ENCODE data around the gene DNER. TPM values are rescaled to one million over a fixed set of nuclear protein-coding genes. Genes with fewer than 3 reads are reported as not detected.

DNER gene
- total RNA-seq, 2 donors from 2014 or later: 0.11 to 0.18 TPM

DNA sequence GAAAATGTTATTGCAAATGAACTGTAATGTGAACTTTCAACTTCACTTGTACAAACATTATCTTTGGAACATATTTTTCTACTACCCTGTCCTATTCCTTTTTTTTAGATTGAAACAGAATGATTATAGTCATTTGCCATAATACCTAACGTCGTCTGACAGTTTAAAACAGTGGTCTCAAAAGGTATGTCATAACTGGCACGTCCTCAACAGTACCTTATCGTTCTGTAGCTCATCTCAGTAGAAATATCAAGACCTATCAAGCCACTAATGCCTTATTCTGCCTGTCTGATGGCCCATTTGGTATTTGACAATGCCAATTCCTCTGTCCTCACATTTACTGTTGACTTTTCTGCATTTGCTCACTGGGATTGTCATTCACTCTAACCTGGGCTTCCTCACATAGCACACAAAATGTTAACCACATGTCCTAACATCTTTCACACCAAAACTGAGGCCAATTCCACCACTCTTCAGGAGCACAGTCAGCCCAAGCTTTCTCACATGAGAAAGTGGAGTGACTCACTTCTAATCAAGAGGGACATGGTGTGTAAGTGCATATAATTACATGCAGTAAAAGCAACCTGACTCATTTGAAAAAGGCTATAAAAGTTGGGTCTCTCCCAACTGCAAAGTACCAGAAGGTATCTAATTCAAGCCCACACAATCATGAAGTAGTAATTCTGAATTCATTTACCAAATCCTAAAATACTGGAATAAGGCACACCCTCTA is 34.8 kb downstream of the DNER start:
- H3K27me3 Mint-ChIP-seq (ENCODE audit: insufficient read depth): peaks cover 6% of the 10 kb centered on the region
- H3K4me3 Mint-ChIP-seq: no peak overlapping the region

DNA sequence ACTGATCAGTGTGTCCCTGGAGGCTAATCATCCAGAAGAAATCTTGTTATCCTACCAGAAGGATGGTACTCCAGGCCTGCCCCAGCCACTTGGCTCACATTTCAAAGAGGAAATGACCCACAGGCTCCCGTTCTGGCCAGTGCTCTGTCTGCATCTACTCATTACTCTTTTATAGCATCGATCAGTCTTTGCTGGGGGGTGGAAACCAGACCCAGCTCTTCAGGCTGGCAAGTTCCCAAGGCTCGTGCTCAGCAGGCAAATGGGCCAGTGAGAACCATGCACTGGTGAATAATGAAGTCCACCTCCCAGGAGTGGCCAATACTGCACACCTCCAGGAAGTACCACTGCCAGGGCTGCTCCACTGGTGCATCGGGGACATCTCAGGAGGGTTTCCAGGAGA is 38.8 kb downstream of the DNER start:
- H3K27ac ChIP-seq (ENCODE audit: low read depth, low read length): no peak overlapping the region
- no peak overlapping the region for H3K4me3 ChIP-seq (ENCODE audit: low read length)
- no peaks in the 10 kb centered on the region for H3K36me3 ChIP-seq (ENCODE audit: control insufficient read depth, insufficient read depth, low read length)
- TF ChIP-seq CTCF (conservative IDR thresholded peaks at IDR 0.05): no peak
- H3K27me3 ChIP-seq (ENCODE audit: control insufficient read depth, insufficient read depth, low read length, poor library complexity, severe bottlenecking): peaks cover 20% of the 10 kb centered on the region
- no peak overlapping the region for H3K4me3 Mint-ChIP-seq
- no peak overlapping the region for H3K9ac ChIP-seq (ENCODE audit: extremely low read depth, low read length, poor library complexity, severe bottlenecking)
- 84 to 90% methylated on average over 3 to 4 of the region's 4 CpGs for WGBS, 2 experiments (ENCODE audit: insufficient coverage in 1 of 2, insufficient read length in 1 of 2)
- H3K9me3 ChIP-seq (ENCODE audit: control insufficient read depth, low read length): no peaks in the 10 kb centered on the region
- no peak overlapping the region for H3K27ac Mint-ChIP-seq
- no peaks in the 10 kb centered on the region for H3K9me3 Mint-ChIP-seq
- H3K27me3 Mint-ChIP-seq (ENCODE audit: insufficient read depth): peaks cover 11% of the 10 kb centered on the region
- no peak for DNase-seq
- H3K4me1 ChIP-seq (ENCODE audit: control insufficient read depth, insufficient read depth, low read length): no peaks in the 10 kb centered on the region
- H3K4me1 Mint-ChIP-seq: no peaks in the 10 kb centered on the region
- no peaks in the 10 kb centered on the region for H3K36me3 Mint-ChIP-seq (ENCODE audit: low read depth)

More for the DNA sequence above, 34.8 kb downstream of the DNER start:
- H3K27ac ChIP-seq (ENCODE audit: low read depth, low read length): no peak overlapping the region
- H3K9me3 Mint-ChIP-seq: no peaks in the 10 kb centered on the region
- H3K27ac Mint-ChIP-seq: no peak overlapping the region
- no peaks in the 10 kb centered on the region for H3K36me3 Mint-ChIP-seq (ENCODE audit: low read depth)
- no peaks in the 10 kb centered on the region for H3K9me3 ChIP-seq (ENCODE audit: control insufficient read depth, low read length)
- no peak for TF ChIP-seq CTCF (conservative IDR thresholded peaks at IDR 0.05)
- H3K27me3 ChIP-seq (ENCODE audit: control insufficient read depth, insufficient read depth, low read length, poor library complexity, severe bottlenecking): peaks cover 9% of the 10 kb centered on the region
- H3K4me1 ChIP-seq (ENCODE audit: control insufficient read depth, insufficient read depth, low read length): no peaks in the 10 kb centered on the region
- DNase-seq: no peak
- no peak overlapping the region for H3K9ac ChIP-seq (ENCODE audit: extremely low read depth, low read length, poor library complexity, severe bottlenecking)
- no peak overlapping the region for H3K4me3 ChIP-seq (ENCODE audit: low read length)
- 90 to 91% methylated on average over 4 of the region's 4 CpGs for WGBS, 2 experiments (ENCODE audit: insufficient coverage in 1 of 2, insufficient read length in 1 of 2)
- no peaks in the 10 kb centered on the region for H3K4me1 Mint-ChIP-seq
- H3K36me3 ChIP-seq (ENCODE audit: control insufficient read depth, insufficient read depth, low read length): no peaks in the 10 kb centered on the region

- Histone ChIP-seq H3K4me3 (ENCODE audit: low read length) (no peak overlapping the region), H3K27me3 (ENCODE audit: control insufficient read depth, insufficient read depth, low read length, poor library complexity, severe bottlenecking) (peaks cover 20% of the 10 kb centered on the region), H3K27ac (ENCODE audit: low read depth, low read length) (no peak overlapping the region), H3K9ac (ENCODE audit: extremely low read depth, low read length, poor library complexity, severe bottlenecking) (no peak overlapping the region), H3K36me3 (ENCODE audit: control insufficient read depth, insufficient read depth, low read length) (no peaks in the 10 kb centered on the region), H3K4me1 (ENCODE audit: control insufficient read depth, insufficient read depth, low read length) (no peaks in the 10 kb centered on the region), H3K9me3 (ENCODE audit: control insufficient read depth, low read length) (no peaks in the 10 kb centered on the region)
- DNase-seq: no peak
- TF ChIP-seq CTCF (conservative IDR thresholded peaks at IDR 0.05): no peak
- H3K36me3 Mint-ChIP-seq (ENCODE audit: low read depth): no peaks in the 10 kb centered on the region
- WGBS, 2 experiments (ENCODE audit: insufficient coverage in 1 of 2, insufficient read length in 1 of 2): 89 to 93% methylated on average over 2 to 6 of the region's 6 CpGs
- H3K4me1 Mint-ChIP-seq: no peaks in the 10 kb centered on the region
- H3K27ac Mint-ChIP-seq: no peak overlapping the region
- H3K27me3 Mint-ChIP-seq (ENCODE audit: insufficient read depth): peaks cover 11% of the 10 kb centered on the region
- no peaks in the 10 kb centered on the region for H3K9me3 Mint-ChIP-seq
- H3K4me3 Mint-ChIP-seq: no peak overlapping the region
Measured at GRCh38 chr2:229674830-229675530, 39.4 kb downstream of the DNER start.
